Measurements from ENCODE around the gene DNAJC22.
A peak's percentile ranks its signal among the peaks of the same experiment; 100 is the strongest.

The DNAJC22 gene

GRCh38 chr12:49330032-49330619 is 16.6 kb upstream of the DNAJC22 start:
- H3K9ac ChIP-seq (ENCODE audit: low read length), result no peak overlapping the region
- H3K9me2 ChIP-seq (replicated peaks; ENCODE audit: insufficient read depth, low read length), result no peaks in the 10 kb centered on the region
- no peaks in the 10 kb centered on the region for H3K79me2 ChIP-seq (ENCODE audit: insufficient read depth, low read length)
- H3K9me3 ChIP-seq (ENCODE audit: insufficient read depth, low read length), result no peaks in the 10 kb centered on the region
- no peaks in the 10 kb centered on the region for H3F3A ChIP-seq (ENCODE audit: insufficient read depth)
- H3K4me2 ChIP-seq (ENCODE audit: low read depth, low read length, poor library complexity, severe bottlenecking), result no peak overlapping the region
- H3K36me3 ChIP-seq (ENCODE audit: low read length), result no peaks in the 10 kb centered on the region; the same call in none of the 2 replicates
- no peak overlapping the region for H3K27ac ChIP-seq (ENCODE audit: low read depth, low read length)
- no peak overlapping the region for H3K4me3 ChIP-seq (ENCODE audit: insufficient read depth, low read length, poor library complexity, severe bottlenecking)
- no peak overlapping the region for H2AFZ ChIP-seq (ENCODE audit: low read depth, low read length, severe bottlenecking)
- TF ChIP-seq CTCF (IDR thresholded peaks at IDR 0.05; ENCODE audit: insufficient read depth, low read length, poor library complexity, severe bottlenecking), result no peak
- TF ChIP-seq EZH2phosphoT487 (conservative IDR thresholded peaks at IDR 0.05; ENCODE audit: low read length), result no peak
- no peaks in the 10 kb centered on the region for H4K20me1 ChIP-seq (ENCODE audit: low read depth, low read length)
- no peaks in the 10 kb centered on the region for H3K27me3 ChIP-seq (ENCODE audit: low read length)

- no peaks in the 10 kb centered on the region; the same call in none of the 2 replicates for H3K36me3 ChIP-seq (ENCODE audit: low read length)
- no peak overlapping the region for H2AFZ ChIP-seq (ENCODE audit: low read depth, low read length, severe bottlenecking)
- H3K79me2 ChIP-seq (ENCODE audit: insufficient read depth, low read length), result no peaks in the 10 kb centered on the region
- H3K9me3 ChIP-seq (ENCODE audit: insufficient read depth, low read length), result no peaks in the 10 kb centered on the region
- H4K20me1 ChIP-seq (ENCODE audit: low read depth, low read length), result no peaks in the 10 kb centered on the region
- no peak for TF ChIP-seq EZH2phosphoT487 (conservative IDR thresholded peaks at IDR 0.05; ENCODE audit: low read length)
- TF ChIP-seq CTCF (IDR thresholded peaks at IDR 0.05; ENCODE audit: insufficient read depth, low read length, poor library complexity, severe bottlenecking), result no peak
- H3F3A ChIP-seq (ENCODE audit: insufficient read depth), result no peaks in the 10 kb centered on the region
- H3K9ac ChIP-seq (ENCODE audit: low read length), result no peak overlapping the region
- H3K9me2 ChIP-seq (replicated peaks; ENCODE audit: insufficient read depth, low read length), result no peaks in the 10 kb centered on the region
- H3K27ac ChIP-seq (ENCODE audit: low read depth, low read length), result no peak overlapping the region
- no peak overlapping the region for H3K4me3 ChIP-seq (ENCODE audit: insufficient read depth, low read length, poor library complexity, severe bottlenecking)
- no peaks in the 10 kb centered on the region for H3K27me3 ChIP-seq (ENCODE audit: low read length)
- no peak overlapping the region for H3K4me2 ChIP-seq (ENCODE audit: low read depth, low read length, poor library complexity, severe bottlenecking)
Measured at GRCh38 chr12:49330631-49331379, 15.9 kb upstream of the DNAJC22 start.

GRCh38 chr12:49331380-49332222 is 15.1 kb upstream of the DNAJC22 start:
- Histone ChIP-seq H3K36me3 (ENCODE audit: low read length) (no peaks in the 10 kb centered on the region; the same call in none of the 2 replicates), H3K9me3 (ENCODE audit: insufficient read depth, low read length) (no peaks in the 10 kb centered on the region), H3K27me3 (ENCODE audit: low read length) (no peaks in the 10 kb centered on the region), H3K4me3 (ENCODE audit: insufficient read depth, low read length, poor library complexity, severe bottlenecking) (no peak overlapping the region), H3K79me2 (ENCODE audit: insufficient read depth, low read length) (no peaks in the 10 kb centered on the region), H3K4me2 (ENCODE audit: low read depth, low read length, poor library complexity, severe bottlenecking) (no peak overlapping the region), H3K27ac (ENCODE audit: low read depth, low read length) (no peak overlapping the region), H3K9ac (ENCODE audit: low read length) (no peak overlapping the region), H4K20me1 (ENCODE audit: low read depth, low read length) (no peaks in the 10 kb centered on the region), H3K9me2 (replicated peaks; ENCODE audit: insufficient read depth, low read length) (no peaks in the 10 kb centered on the region), H2AFZ (ENCODE audit: low read depth, low read length, severe bottlenecking) (no peak overlapping the region), H3F3A (ENCODE audit: insufficient read depth) (no peaks in the 10 kb centered on the region)
- TF ChIP-seq CTCF (IDR thresholded peaks at IDR 0.05; ENCODE audit: insufficient read depth, low read length, poor library complexity, severe bottlenecking), result peak; percentile 37
- no peak for TF ChIP-seq EZH2phosphoT487 (conservative IDR thresholded peaks at IDR 0.05; ENCODE audit: low read length)
